HL-60 (cell line): Measurements from ENCODE around the gene TNIP1.

Source experiments
- CTCF ChIP-seq: IDR thresholded peaks from one replicate; pipeline ENCODE4 v1.5.1; 2011; ENCODE audit warnings: low read length, control low read depth, inconsistent platforms; ENCODE audit not compliant: insufficient read depth
- GABPA ChIP-seq: IDR thresholded peaks from 2 replicates; pipeline ENCODE4 v1.6.1; 2012; ENCODE audit warnings: low read depth
- POLR2AphosphoS5 ChIP-seq: IDR thresholded peaks from 2 replicates; pipeline ENCODE4 v1.6.1; 2012; ENCODE audit warnings: low read depth
- REST ChIP-seq: IDR thresholded peaks from 2 replicates; pipeline ENCODE4 v1.6.1; 2012; ENCODE audit warnings: low read depth; ENCODE audit not compliant: insufficient replicate concordance

GRCh38 chr5:151068433-151069197 lies 12.2 kb downstream of the TNIP1 start:
- TF ChIP-seq CTCF: no peak
- TF ChIP-seq POLR2AphosphoS5: no peak
- no peak for TF ChIP-seq REST
- no peak for TF ChIP-seq GABPA
